ENCODE measurements around the gene PAM. TPM values are rescaled to one million over a fixed set of nuclear protein-coding genes. Genes with fewer than 3 reads are reported as not detected.

Gene PAM
- total and polyA plus RNA-seq, 7 experiments from 2014 or later = 10.3 to 36.6 (median 13.6) TPM

- H3K27me3 Mint-ChIP-seq = peaks cover 20 to 39% (median 30%) of the 10 kb centered on the region in 5 donors
- ATAC-seq (no peak), DNase-seq (no peak)
- H3K9me3 Mint-ChIP-seq = peaks cover 0 to 18% (median 6%) of the 10 kb centered on the region in 11 donors
- H3K4me1 ChIP-seq (ENCODE audit: control insufficient read depth in 2 of 2, insufficient read depth in 2 of 2, low read length in 2 of 2) = no peaks in the 10 kb centered on the region
- H3K4me3 Mint-ChIP-seq = no peak overlapping the region
- H3K27ac ChIP-seq (ENCODE audit: low read depth, low read length) = no peak overlapping the region
- peaks cover 0 to 8% (median 0%) of the 10 kb centered on the region in 5 donors for H3K36me3 Mint-ChIP-seq
- no peak overlapping the region for H3K27ac Mint-ChIP-seq
- ChIA-PET POLR2A (no interaction called here), CTCF (no interaction called here)
- H3K4me1 Mint-ChIP-seq = no peaks in the 10 kb centered on the region
- H3K36me3 ChIP-seq (ENCODE audit: control insufficient read depth in 2 of 3, insufficient read depth in 3 of 3, low read length in 3 of 3) = no peaks in the 10 kb centered on the region
- H3K9me3 ChIP-seq (ENCODE audit: control insufficient read depth in 2 of 3, low read length in 3 of 3) = no peaks in the 10 kb centered on the region
- no peaks in the 10 kb centered on the region for H3K27me3 ChIP-seq (ENCODE audit: control insufficient read depth in 2 of 2, insufficient read depth in 2 of 2, low read length in 2 of 2)
- H3K4me3 ChIP-seq (ENCODE audit: low read length) = no peak overlapping the region
- intact Hi-C loops (cut with micrococcal nuclease) = no loop called here
Measured at GRCh38 chr5:102718819-102719218, 36.3 kb upstream of the PAM start.

GRCh38 chr5:102719886-102720285 is 35.2 kb upstream of the PAM start:
- Histone ChIP-seq H3K4me1 (ENCODE audit: control insufficient read depth in 2 of 2, insufficient read depth in 2 of 2, low read length in 2 of 2) (no peaks in the 10 kb centered on the region), H3K9me3 (ENCODE audit: control insufficient read depth in 2 of 3, low read length in 3 of 3) (no peaks in the 10 kb centered on the region), H3K27ac (ENCODE audit: low read depth, low read length) (no peak overlapping the region), H3K4me3 (ENCODE audit: low read length) (no peak overlapping the region), H3K36me3 (ENCODE audit: control insufficient read depth in 2 of 3, insufficient read depth in 3 of 3, low read length in 3 of 3) (no peaks in the 10 kb centered on the region), H3K27me3 (ENCODE audit: control insufficient read depth in 2 of 2, insufficient read depth in 2 of 2, low read length in 2 of 2) (no peaks in the 10 kb centered on the region)
- Mint-ChIP-seq H3K27ac (no peak overlapping the region), H3K4me1 (no peaks in the 10 kb centered on the region), H3K4me3 (no peak overlapping the region), H3K36me3 (peaks cover 0 to 8% (median 0%) of the 10 kb centered on the region in 5 donors), H3K9me3 (peaks cover 0 to 18% (median 6%) of the 10 kb centered on the region in 11 donors), H3K27me3 (peaks cover 19 to 39% (median 28%) of the 10 kb centered on the region in 5 donors)
- CTCF ChIA-PET = no interaction called here
- ATAC-seq = no peak
- intact Hi-C loops (cut with micrococcal nuclease) = no loop called here
- DNase-seq = no peak
- POLR2A ChIA-PET = no interaction called here

- CTCF ChIA-PET = no interaction called here
Measured at GRCh38 chr5:102720969-102721368, 34.1 kb upstream of the PAM start.

GRCh38 chr5:102722931-102723330 is 32.2 kb upstream of the PAM start:
- Histone ChIP-seq H3K9me3 (ENCODE audit: control insufficient read depth in 2 of 3, low read length in 3 of 3) (no peaks in the 10 kb centered on the region), H3K27me3 (ENCODE audit: control insufficient read depth in 2 of 2, insufficient read depth in 2 of 2, low read length in 2 of 2) (no peaks in the 10 kb centered on the region), H3K27ac (ENCODE audit: low read depth, low read length) (no peak overlapping the region), H3K4me1 (ENCODE audit: control insufficient read depth in 2 of 2, insufficient read depth in 2 of 2, low read length in 2 of 2) (no peaks in the 10 kb centered on the region), H3K4me3 (ENCODE audit: low read length) (no peak overlapping the region), H3K36me3 (ENCODE audit: control insufficient read depth in 2 of 3, insufficient read depth in 3 of 3, low read length in 3 of 3) (no peaks in the 10 kb centered on the region)
- ChIA-PET CTCF (no interaction called here), POLR2A (no interaction called here)
- Mint-ChIP-seq H3K27me3 (peaks cover 19 to 51% (median 22%) of the 10 kb centered on the region in 5 donors), H3K4me1 (no peaks in the 10 kb centered on the region), H3K36me3 (peaks cover 0 to 8% (median 0%) of the 10 kb centered on the region in 5 donors), H3K4me3 (no peak overlapping the region), H3K9me3 (peaks cover 0 to 18% (median 6%) of the 10 kb centered on the region in 11 donors), H3K27ac (peak overlapping the region in 1 of 9 donors; percentile 6)
- intact Hi-C loops (cut with micrococcal nuclease) = no loop called here
- DNase-seq (no peak), ATAC-seq (no peak)

More at GRCh38 chr5:102720969-102721368, 34.1 kb upstream of the PAM start:
- no peaks in the 10 kb centered on the region for H3K4me1 Mint-ChIP-seq
- POLR2A ChIA-PET = no interaction called here
- no peaks in the 10 kb centered on the region for H3K9me3 ChIP-seq (ENCODE audit: control insufficient read depth in 2 of 3, low read length in 3 of 3)
- intact Hi-C loops (cut with micrococcal nuclease) = no loop called here
- peaks cover 15 to 44% (median 29%) of the 10 kb centered on the region in 5 donors for H3K27me3 Mint-ChIP-seq
- H3K9me3 Mint-ChIP-seq = peaks cover 0 to 18% (median 6%) of the 10 kb centered on the region in 11 donors
- H3K27ac ChIP-seq (ENCODE audit: low read depth, low read length) = no peak overlapping the region
- no peaks in the 10 kb centered on the region for H3K36me3 ChIP-seq (ENCODE audit: control insufficient read depth in 2 of 3, insufficient read depth in 3 of 3, low read length in 3 of 3)
- H3K4me3 Mint-ChIP-seq = no peak overlapping the region
- no peaks in the 10 kb centered on the region for H3K27me3 ChIP-seq (ENCODE audit: control insufficient read depth in 2 of 2, insufficient read depth in 2 of 2, low read length in 2 of 2)
- H3K4me1 ChIP-seq (ENCODE audit: control insufficient read depth in 2 of 2, insufficient read depth in 2 of 2, low read length in 2 of 2) = no peaks in the 10 kb centered on the region
- no peak overlapping the region for H3K4me3 ChIP-seq (ENCODE audit: low read length)
- H3K36me3 Mint-ChIP-seq = peaks cover 0 to 8% (median 0%) of the 10 kb centered on the region in 5 donors
- DNase-seq (no peak), ATAC-seq (no peak)
- no peak overlapping the region for H3K27ac Mint-ChIP-seq

GRCh38 chr5:102731693-102732092 is 23.4 kb upstream of the PAM start:
- Histone ChIP-seq H3K9me3 (ENCODE audit: control insufficient read depth in 2 of 3, low read length in 3 of 3) (no peaks in the 10 kb centered on the region), H3K27ac (ENCODE audit: low read depth, low read length) (no peak overlapping the region), H3K4me1 (ENCODE audit: control insufficient read depth in 2 of 2, insufficient read depth in 2 of 2, low read length in 2 of 2) (no peaks in the 10 kb centered on the region), H3K27me3 (ENCODE audit: control insufficient read depth in 2 of 2, insufficient read depth in 2 of 2, low read length in 2 of 2) (no peaks in the 10 kb centered on the region), H3K36me3 (ENCODE audit: control insufficient read depth in 2 of 3, insufficient read depth in 3 of 3, low read length in 3 of 3) (no peaks in the 10 kb centered on the region), H3K4me3 (ENCODE audit: low read length) (no peak overlapping the region)
- Mint-ChIP-seq H3K9me3 (peaks cover 0 to 3% (median 0%) of the 10 kb centered on the region in 11 donors), H3K4me3 (no peak overlapping the region), H3K27ac (no peak overlapping the region), H3K4me1 (no peaks in the 10 kb centered on the region), H3K36me3 (no peaks in the 10 kb centered on the region), H3K27me3 (peaks cover 0 to 44% (median 26%) of the 10 kb centered on the region in 5 donors)
- DNase-seq = no peak
- POLR2A ChIA-PET = no interaction called here
- intact Hi-C loops (cut with micrococcal nuclease) = no loop called here
- CTCF ChIA-PET = no interaction called here
- no peak for ATAC-seq

GRCh38 chr5:102733534-102733933 is 21.6 kb upstream of the PAM start:
- no peaks in the 10 kb centered on the region for H3K9me3 Mint-ChIP-seq
- H3K4me1 ChIP-seq (ENCODE audit: control insufficient read depth in 2 of 2, insufficient read depth in 2 of 2, low read length in 2 of 2) = no peaks in the 10 kb centered on the region
- H3K27ac ChIP-seq (ENCODE audit: low read depth, low read length) = no peak overlapping the region
- H3K36me3 ChIP-seq (ENCODE audit: control insufficient read depth in 2 of 3, insufficient read depth in 3 of 3, low read length in 3 of 3) = no peaks in the 10 kb centered on the region
- H3K4me3 ChIP-seq (ENCODE audit: low read length) = no peak overlapping the region
- H3K27ac Mint-ChIP-seq = no peak overlapping the region
- intact Hi-C loops (cut with micrococcal nuclease) = no loop called here
- H3K27me3 ChIP-seq (ENCODE audit: control insufficient read depth in 2 of 2, insufficient read depth in 2 of 2, low read length in 2 of 2) = no peaks in the 10 kb centered on the region
- POLR2A ChIA-PET = no interaction called here
- no peaks in the 10 kb centered on the region for H3K36me3 Mint-ChIP-seq
- CTCF ChIA-PET = no interaction called here
- ATAC-seq = no peak
- H3K27me3 Mint-ChIP-seq = peaks cover 0 to 39% (median 17%) of the 10 kb centered on the region in 5 donors
- no peak overlapping the region for H3K4me3 Mint-ChIP-seq
- DNase-seq = no peak
- peaks cover 0 to 3% (median 0%) of the 10 kb centered on the region in 7 donors for H3K4me1 Mint-ChIP-seq
- H3K9me3 ChIP-seq (ENCODE audit: control insufficient read depth in 2 of 3, low read length in 3 of 3) = no peaks in the 10 kb centered on the region

- Histone ChIP-seq H3K27me3 (ENCODE audit: control insufficient read depth in 2 of 2, insufficient read depth in 2 of 2, low read length in 2 of 2) (no peaks in the 10 kb centered on the region), H3K4me3 (ENCODE audit: low read length) (no peak overlapping the region), H3K36me3 (ENCODE audit: control insufficient read depth in 2 of 3, insufficient read depth in 3 of 3, low read length in 3 of 3) (no peaks in the 10 kb centered on the region), H3K9me3 (ENCODE audit: control insufficient read depth in 2 of 3, low read length in 3 of 3) (no peaks in the 10 kb centered on the region), H3K27ac (ENCODE audit: low read depth, low read length) (no peak overlapping the region), H3K4me1 (ENCODE audit: control insufficient read depth in 2 of 2, insufficient read depth in 2 of 2, low read length in 2 of 2) (no peaks in the 10 kb centered on the region)
- Mint-ChIP-seq H3K4me3 (no peak overlapping the region), H3K9me3 (no peaks in the 10 kb centered on the region), H3K4me1 (peaks cover 0 to 3% (median 0%) of the 10 kb centered on the region in 7 donors), H3K36me3 (no peaks in the 10 kb centered on the region), H3K27me3 (peaks cover 0 to 28% (median 9%) of the 10 kb centered on the region in 5 donors), H3K27ac (no peak overlapping the region)
- CTCF ChIA-PET = no interaction called here
- POLR2A ChIA-PET = no interaction called here
- intact Hi-C loops (cut with micrococcal nuclease) = no loop called here
- DNase-seq = no peak
- ATAC-seq = no peak
Measured at GRCh38 chr5:102737161-102737560, 17.9 kb upstream of the PAM start.

All from naive thymus-derived CD4-positive, alpha-beta T cell (primary cell).